GM15510 (cell line): ENCODE data around the gene STARD3.

Experiments used
- POLR2A ChIP-seq: IDR thresholded peaks from 3 replicates; pipeline ENCODE4 v1.6.1; 2011; ENCODE audit warnings: borderline replicate concordance; ENCODE audit not compliant: insufficient read length; ENCODE audit errors: extremely low read depth

Gene STARD3

GRCh38 chr17:39696731-39697130 is 59.8 kb downstream of the STARD3 start:
- no peak for TF ChIP-seq POLR2A

GRCh38 chr17:39697961-39698360 is 61.0 kb downstream of the STARD3 start:
- TF ChIP-seq POLR2A = no peak

GRCh38 chr17:39699818-39700147 is 62.8 kb downstream of the STARD3 start, which contains the start of gene ERBB2:
Gene ERBB2 (plus strand): TSS chr17:39700064. CDS start chr17:39700239, 175 bp downstream.
- no peak for TF ChIP-seq POLR2A

- TF ChIP-seq POLR2A = no peak
These were observed 63.4 kb downstream of the STARD3 start for GRCh38 chr17:39700148-39700987.

- no peak for TF ChIP-seq POLR2A
These were observed 64.3 kb downstream of the STARD3 start for GRCh38 chr17:39701012-39701783.

- TF ChIP-seq POLR2A = no peak
These were observed 65.0 kb downstream of the STARD3 start for GRCh38 chr17:39701784-39702422.

- no peak for TF ChIP-seq POLR2A
These were observed 66.3 kb downstream of the STARD3 start for GRCh38 chr17:39702901-39703893.

- TF ChIP-seq POLR2A = no peak
These were observed 67.0 kb downstream of the STARD3 start for GRCh38 chr17:39703913-39704312.

- TF ChIP-seq POLR2A = no peak
These were observed 68.0 kb downstream of the STARD3 start for GRCh38 chr17:39704821-39705551.

GRCh38 chr17:39705786-39706348 is 68.9 kb downstream of the STARD3 start:
- no peak for TF ChIP-seq POLR2A

- TF ChIP-seq POLR2A = no peak
These were observed 69.4 kb downstream of the STARD3 start for GRCh38 chr17:39706383-39706782.

- no peak for TF ChIP-seq POLR2A
These were observed 70.0 kb downstream of the STARD3 start for GRCh38 chr17:39706921-39707337.
